NCI-H146 treated with DMSO at 0.1 percent for 48 hours (cell line): ENCODE data around the gene FKBP2.

Source experiments
- DNase-seq: peaks from one replicate; lab custom pipeline; 2025; ENCODE audit not compliant: unreplicated experiment; lab: John Stamatoyannopoulos, UW

Gene FKBP2

GRCh38 chr11:64219354-64219684, 21.6 kb upstream of the FKBP2 start:
- DNase-seq, result no peak

- no peak for DNase-seq
Measured at GRCh38 chr11:64219755-64220154, 21.1 kb upstream of the FKBP2 start.

- no peak for DNase-seq
Measured at GRCh38 chr11:64220271-64220670, 20.6 kb upstream of the FKBP2 start.

GRCh38 chr11:64220798-64221197, 20.1 kb upstream of the FKBP2 start:
- DNase-seq, result no peak

- no peak for DNase-seq
Measured at GRCh38 chr11:64222651-64223000, 18.3 kb upstream of the FKBP2 start.

- no peak for DNase-seq
Measured at GRCh38 chr11:64223001-64223651, 17.8 kb upstream of the FKBP2 start.

GRCh38 chr11:64224151-64224890, 16.6 kb upstream of the FKBP2 start:
- DNase-seq, result no peak

- DNase-seq, result no peak
Measured at GRCh38 chr11:64224891-64225607, 15.8 kb upstream of the FKBP2 start.

GRCh38 chr11:64225608-64226506, 15.0 kb upstream of the FKBP2 start, which contains the start of the genes NUDT22 and TRPT1:
TSS of gene NUDT22 (plus strand) at chr11:64226274. CDS start at chr11:64226653, 379 bp downstream.
TSS of gene TRPT1 (minus strand) at chr11:64226186. CDS start at chr11:64225860, 326 bp downstream.
- DNase-seq, result peak; percentile 60

GRCh38 chr11:64226507-64227051, 14.3 kb upstream of the FKBP2 start:
- peak; percentile 21 for DNase-seq

GRCh38 chr11:64227405-64227956, 13.4 kb upstream of the FKBP2 start:
- DNase-seq, result no peak

- no peak for DNase-seq
Measured at GRCh38 chr11:64229090-64229743, 11.7 kb upstream of the FKBP2 start.

GRCh38 chr11:64229744-64230170, 11.1 kb upstream of the FKBP2 start:
- no peak for DNase-seq

GRCh38 chr11:64230171-64230984, 10.5 kb upstream of the FKBP2 start, which contains the start of gene DNAJC4:
TSS of gene DNAJC4 (plus strand) at chr11:64230548. CDS start at chr11:64230855, 307 bp downstream.
- DNase-seq, result peak; percentile 93

GRCh38 chr11:64230985-64231365, 9.9 kb upstream of the FKBP2 start:
- no peak for DNase-seq

GRCh38 chr11:64231546-64231945, 9.3 kb upstream of the FKBP2 start:
- DNase-seq, result no peak

- no peak for DNase-seq
Measured at GRCh38 chr11:64232182-64232966, 8.5 kb upstream of the FKBP2 start.

GRCh38 chr11:64232967-64233315, 8.0 kb upstream of the FKBP2 start:
- no peak for DNase-seq
